Spleen (tissue), 11 donors: Measurements from ENCODE around the gene GPSM3. TPM values are rescaled to one million over a fixed set of nuclear protein-coding genes. Genes with fewer than 3 reads are reported as not detected.

Experiments
- DNase-seq: peaks from one replicate; pipeline ENCODE4 v3.0.0-alpha.2; 2020
- H3K27ac ChIP-seq, 8 donors: fragments of 200-600 bp; sonication (generic) in 7 of 8; 1 replicate in 4 of 8; 2 replicates in 4 of 8; pipeline versions ENCODE4 v1.5.0 to v1.8.0; 2016 to 2021; ENCODE audit warnings: inconsistent platforms in 4 of 8, mild to moderate bottlenecking in 4 of 8, moderate library complexity in 1 of 8
- H3K27me3 ChIP-seq, 7 donors: fragments of 200-600 bp; sonication (generic) in 6 of 7; replicated peaks in 1 of 7; 1 replicate in 4 of 7; 2 replicates in 3 of 7; pipeline versions ENCODE4 v1.5.0 to v1.8.0; 2016 to 2021; ENCODE audit warnings: inconsistent platforms in 3 of 7, mild to moderate bottlenecking in 1 of 7
- H3K36me3 ChIP-seq, 6 donors: fragments of 200-600 bp; sonication (generic) in 5 of 6; 1 replicate in 4 of 6; 2 replicates in 2 of 6; pipeline versions ENCODE4 v1.5.0 to v1.8.0; 2016 to 2021; ENCODE audit warnings: inconsistent platforms in 2 of 6
- H3K4me1 ChIP-seq, 6 donors: fragments of 200-600 bp; sonication (generic) in 5 of 6; 1 replicate in 3 of 6; 2 replicates in 3 of 6; pipeline versions ENCODE4 v1.5.0 to v1.8.0; 2016 to 2021; ENCODE audit warnings: inconsistent platforms in 3 of 6
- H3K4me3 ChIP-seq, 8 donors: fragments of 200-600 bp; sonication (generic) in 7 of 8; 1 replicate in 4 of 8; 2 replicates in 4 of 8; pipeline versions ENCODE4 v1.5.0 to v1.8.0; 2016 to 2021; ENCODE audit warnings: inconsistent platforms in 4 of 8, mild to moderate bottlenecking in 4 of 8, moderate library complexity in 2 of 8
- H3K9me3 ChIP-seq, 8 donors: fragments of 200-600 bp; sonication (generic) in 7 of 8; 1 replicate in 4 of 8; 2 replicates in 4 of 8; pipeline versions ENCODE4 v1.5.0 to v1.8.0; 2016 to 2021; ENCODE audit warnings: inconsistent platforms in 4 of 8
- CTCF ChIP-seq, 11 experiments: fragments of 200-600 bp in 7 of 11; fragments of 450-650 bp in 4 of 11; sonication (generic) in 4 of 11; IDR thresholded peaks in 8 of 11; conservative IDR thresholded peaks in 3 of 11; 1 replicate in 7 of 11; 2 replicates in 4 of 11; pipeline versions ENCODE4 v1.4.0 to v1.8.0; 2016 to 2021; ENCODE audit warnings: antibody characterized with exemption in 11 of 11, inconsistent platforms in 4 of 11, mild to moderate bottlenecking in 1 of 11
- POLR2A ChIP-seq, 3 donors: fragments of 450-650 bp; IDR thresholded peaks; one replicate each; pipeline ENCODE4 v1.5.1; 2017; ENCODE audit warnings: antibody characterized with exemption in 3 of 3, mild to moderate bottlenecking in 1 of 3
- POLR2AphosphoS5 ChIP-seq, 3 donors: sonication (generic); formaldehyde crosslinking; IDR thresholded peaks; one replicate each; pipeline ENCODE4 v1.5.1; 2017; ENCODE audit warnings: antibody characterized with exemption in 3 of 3
- WGBS, 5 donors: extraction: QIAGEN DNeasy Blood & Tissue Kit in 3 of 5; methylation state at CpG; one replicate each; pipeline versions ENCODE4 v1.1.5 to v1.1.7; 2013 to 2018; 5-methylcytosine and 5-hydroxymethylcytosine counted together
- intact Hi-C: fragments of 100-400 bp; cut with DNase I; formaldehyde crosslinking; loops from one replicate; pipeline ENCODE4 v1.15.0; 2023; ENCODE audit warnings: low total_unique reads
- polyA plus RNA-seq, 3 donors: library from polyadenylated mRNA; stranded (reverse); fragments of 200-250 nt; gene quantifications; one replicate each; pipeline ENCODE4 v1.2.1, GENCODE V29; 2013
- total RNA-seq, 7 donors: library from RNA; depleted of rRNA in 3 of 7; stranded (reverse); fragments of >200 nt in 3 of 7; fragmentation: NEBNext Ultra II Directional in 4 of 7; extraction: Animal tissue kit (Norgen Biotek cat#: 25700) in 4 of 7; gene quantifications; one replicate each; pipeline versions ENCODE4 v1.1.0 to v1.2.1, GENCODE V29; 2016 to 2021
- donor health status: healthy with polysubstance abuse.
- donor health status: DM: no; HTN: no; CAD: no; lungs with moderate emphysema.
- donor health status: DM: no; HTN: no; CAD: no.
- donor health status: Bipolar disorder and iron deficiency.
- donor health status: healthy.
- donor health status: DM: no; HTN: no; CAD: no.
- donor health status: DM: yes; HTN: yes; CAD: no.

Gene GPSM3
- total and polyA plus RNA-seq, 10 donors: 140 to 263 (median 195) TPM

- peak overlapping the region; percentile 43 to 87 (median 62) for H3K4me3 ChIP-seq
- WGBS, 5 donors: 2 to 3% (median 3%) methylated on average over 24 of the region's 24 CpGs
- no peaks in the 10 kb centered on the region for H3K9me3 ChIP-seq
- no peak for DNase-seq
- H3K36me3 ChIP-seq: peaks cover 0 to 44% (median 37%) of the 10 kb centered on the region in 6 donors
- intact Hi-C loops: no loop called here
- peaks cover 33 to 90% (median 66%) of the 10 kb centered on the region in 6 donors for H3K4me1 ChIP-seq
- TF ChIP-seq POLR2AphosphoS5 (IDR thresholded peaks at IDR 0.05) (no peak), POLR2A (IDR thresholded peaks at IDR 0.05) (no peak), CTCF (IDR thresholded peaks at IDR 0.05 in 8 of 11, conservative IDR thresholded peaks at IDR 0.05 in 3 of 11) (no peak)
- no peaks in the 10 kb centered on the region for H3K27me3 ChIP-seq
- H3K27ac ChIP-seq: peak overlapping the region; percentile 92 to 98 (median 95)
Measured at GRCh38 chr6:32178547-32179440, 13.6 kb downstream of the GPSM3 start.

GRCh38 chr6:32177788-32178546 is 14.5 kb downstream of the GPSM3 start, which contains the start of gene RNF5:
TSS of gene RNF5 (plus strand) at chr6:32178405. CDS start at chr6:32178512, 107 bp downstream.
- H3K27ac ChIP-seq: peak within 1 kb of the TSS; percentile 92 to 98 (median 95)
- intact Hi-C loops: no loop called here
- no peaks in the 10 kb centered on the region for H3K9me3 ChIP-seq
- H3K27me3 ChIP-seq: no peaks in the 10 kb centered on the region
- H3K4me1 ChIP-seq: peaks cover 33 to 90% (median 63%) of the 10 kb centered on the region in 6 donors
- WGBS, 5 donors: 0 to 1% (median 1%) methylated on average over 33 of the region's 33 CpGs
- TF ChIP-seq POLR2A (IDR thresholded peaks at IDR 0.05): peak in 1 of 3 donors; percentile 38
- peak; percentile 69 to 74 (median 70) for TF ChIP-seq POLR2AphosphoS5 (IDR thresholded peaks at IDR 0.05)
- no peak for TF ChIP-seq CTCF (IDR thresholded peaks at IDR 0.05 in 8 of 11, conservative IDR thresholded peaks at IDR 0.05 in 3 of 11)
- peaks cover 0 to 36% (median 30%) of the 10 kb centered on the region in 6 donors for H3K36me3 ChIP-seq
- H3K4me3 ChIP-seq: peak within 1 kb of the TSS; percentile 43 to 87 (median 62)
- DNase-seq: peak; percentile 94

- no peaks in the 10 kb centered on the region for H3K9me3 ChIP-seq
- intact Hi-C loops: no loop called here
- peaks cover 0 to 29% (median 23%) of the 10 kb centered on the region in 6 donors for H3K36me3 ChIP-seq
- peak overlapping the region; percentile 43 to 87 (median 62) for H3K4me3 ChIP-seq
- TF ChIP-seq POLR2A (IDR thresholded peaks at IDR 0.05): peak in 1 of 3 donors; percentile 52
- TF ChIP-seq POLR2AphosphoS5 (IDR thresholded peaks at IDR 0.05): peak in 1 of 3 donors; percentile 60
- no peak for TF ChIP-seq CTCF (IDR thresholded peaks at IDR 0.05 in 8 of 11, conservative IDR thresholded peaks at IDR 0.05 in 3 of 11)
- no peaks in the 10 kb centered on the region for H3K27me3 ChIP-seq
- 1% methylated on average over 20 of the region's 20 CpGs for WGBS, 5 donors
- H3K4me1 ChIP-seq: peaks cover 33 to 87% (median 65%) of the 10 kb centered on the region in 6 donors
- no peak for DNase-seq
- H3K27ac ChIP-seq: peak overlapping the region; percentile 92 to 98 (median 95)
Measured at GRCh38 chr6:32177183-32177787, 15.2 kb downstream of the GPSM3 start.
